ENCODE results near the gene CAPN1. TPM values are rescaled to one million over a fixed set of nuclear protein-coding genes. Genes with fewer than 3 reads are reported as not detected.

Gene CAPN1
- total and polyA plus RNA-seq, 2 experiments from 2014 or later: 133 to 202 TPM

DNA sequence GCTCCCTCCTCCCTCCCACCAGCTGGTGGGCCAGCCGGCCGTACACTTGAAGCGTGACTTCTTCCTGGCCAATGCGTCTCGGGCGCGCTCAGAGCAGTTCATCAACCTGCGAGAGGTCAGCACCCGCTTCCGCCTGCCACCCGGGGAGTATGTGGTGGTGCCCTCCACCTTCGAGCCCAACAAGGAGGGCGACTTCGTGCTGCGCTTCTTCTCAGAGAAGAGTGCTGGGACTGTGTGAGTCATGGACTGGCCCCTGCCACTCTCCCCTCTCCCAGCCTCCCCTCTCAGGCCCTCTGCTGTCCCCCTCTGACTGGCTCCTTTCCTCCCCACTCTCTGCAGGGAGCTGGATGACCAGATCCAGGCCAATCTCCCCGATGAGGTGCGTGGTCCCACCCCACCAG lies 24.7 kb downstream of the CAPN1 start:
- no peak overlapping the region for H3K4me3 ChIP-seq
- DNase-seq (ENCODE audit: low spot score): no peak
- no peaks in the 10 kb centered on the region for H3K36me3 ChIP-seq (replicated peaks; ENCODE audit: insufficient read depth, low read depth)
- no peaks in the 10 kb centered on the region for H4K20me1 ChIP-seq (ENCODE audit: insufficient read depth, poor library complexity, severe bottlenecking)
- H3K4me2 ChIP-seq: no peak overlapping the region
- peaks cover 3% of the 10 kb centered on the region for H3K4me1 ChIP-seq (ENCODE audit: insufficient read depth)
- TF ChIP-seq EZH2phosphoT487 (IDR thresholded peaks at IDR 0.05; ENCODE audit: low read depth, severe bottlenecking, unreplicated experiment) (no peak), EZH2 (IDR thresholded peaks at IDR 0.05; ENCODE audit: borderline replicate concordance) (no peak)
- TF ChIP-seq, protein P1, sequence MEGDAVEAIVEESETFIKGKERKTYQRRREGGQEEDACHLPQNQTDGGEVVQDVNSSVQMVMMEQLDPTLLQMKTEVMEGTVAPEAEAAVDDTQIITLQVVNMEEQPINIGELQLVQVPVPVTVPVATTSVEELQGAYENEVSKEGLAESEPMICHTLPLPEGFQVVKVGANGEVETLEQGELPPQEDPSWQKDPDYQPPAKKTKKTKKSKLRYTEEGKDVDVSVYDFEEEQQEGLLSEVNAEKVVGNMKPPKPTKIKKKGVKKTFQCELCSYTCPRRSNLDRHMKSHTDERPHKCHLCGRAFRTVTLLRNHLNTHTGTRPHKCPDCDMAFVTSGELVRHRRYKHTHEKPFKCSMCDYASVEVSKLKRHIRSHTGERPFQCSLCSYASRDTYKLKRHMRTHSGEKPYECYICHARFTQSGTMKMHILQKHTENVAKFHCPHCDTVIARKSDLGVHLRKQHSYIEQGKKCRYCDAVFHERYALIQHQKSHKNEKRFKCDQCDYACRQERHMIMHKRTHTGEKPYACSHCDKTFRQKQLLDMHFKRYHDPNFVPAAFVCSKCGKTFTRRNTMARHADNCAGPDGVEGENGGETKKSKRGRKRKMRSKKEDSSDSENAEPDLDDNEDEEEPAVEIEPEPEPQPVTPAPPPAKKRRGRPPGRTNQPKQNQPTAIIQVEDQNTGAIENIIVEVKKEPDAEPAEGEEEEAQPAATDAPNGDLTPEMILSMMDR (IDR thresholded peaks at IDR 0.05; ENCODE audit: poor library complexity): no peak
- H3K79me2 ChIP-seq: no peaks in the 10 kb centered on the region
- 96% methylated on average over 14 of the region's 17 CpGs for WGBS (ENCODE audit: low lambda C conversion rate, missing lambda C conversion rate)
- H3K27me3 ChIP-seq: no peaks in the 10 kb centered on the region
- no peaks in the 10 kb centered on the region for H3K9me3 ChIP-seq (ENCODE audit: low read depth)
- no peak overlapping the region for H2AFZ ChIP-seq
- no peaks in the 10 kb centered on the region for H3K9me2 ChIP-seq (replicated peaks; ENCODE audit: insufficient read depth)
- no peak overlapping the region for H3K27ac ChIP-seq

GRCh38 chr11:65206901-65207300 lies 25.2 kb downstream of the CAPN1 start:
- Histone ChIP-seq H3K4me1 (ENCODE audit: insufficient read depth) (peaks cover 3% of the 10 kb centered on the region), H3K27me3 (no peaks in the 10 kb centered on the region), H3K36me3 (replicated peaks; ENCODE audit: insufficient read depth, low read depth) (no peaks in the 10 kb centered on the region), H3K9me3 (ENCODE audit: low read depth) (no peaks in the 10 kb centered on the region), H3K79me2 (no peaks in the 10 kb centered on the region), H3K9me2 (replicated peaks; ENCODE audit: insufficient read depth) (no peaks in the 10 kb centered on the region), H2AFZ (no peak overlapping the region), H3K4me3 (no peak overlapping the region), H3K4me2 (no peak overlapping the region), H3K27ac (no peak overlapping the region), H4K20me1 (ENCODE audit: insufficient read depth, poor library complexity, severe bottlenecking) (no peaks in the 10 kb centered on the region)
- 95% methylated on average over 7 of the region's 7 CpGs for WGBS (ENCODE audit: low lambda C conversion rate, missing lambda C conversion rate)
- no peak for TF ChIP-seq EZH2 (IDR thresholded peaks at IDR 0.05; ENCODE audit: borderline replicate concordance)
- TF ChIP-seq, protein P1 (IDR thresholded peaks at IDR 0.05; ENCODE audit: poor library complexity): no peak
- TF ChIP-seq EZH2phosphoT487 (IDR thresholded peaks at IDR 0.05; ENCODE audit: low read depth, severe bottlenecking, unreplicated experiment): no peak
- no peak for DNase-seq (ENCODE audit: low spot score)

- Histone ChIP-seq H3K27me3 (no peaks in the 10 kb centered on the region), H3K4me3 (no peak overlapping the region), H3K27ac (no peak overlapping the region), H3K4me2 (no peak overlapping the region), H2AFZ (no peak overlapping the region), H3K4me1 (ENCODE audit: insufficient read depth) (peaks cover 7% of the 10 kb centered on the region), H3K9me3 (ENCODE audit: low read depth) (no peaks in the 10 kb centered on the region), H3K9me2 (replicated peaks; ENCODE audit: insufficient read depth) (no peaks in the 10 kb centered on the region), H3K36me3 (replicated peaks; ENCODE audit: insufficient read depth, low read depth) (no peaks in the 10 kb centered on the region), H4K20me1 (ENCODE audit: insufficient read depth, poor library complexity, severe bottlenecking) (no peaks in the 10 kb centered on the region), H3K79me2 (no peaks in the 10 kb centered on the region)
- 92% methylated on average over 14 of the region's 16 CpGs for WGBS (ENCODE audit: low lambda C conversion rate, missing lambda C conversion rate)
- DNase-seq (ENCODE audit: low spot score): no peak
- TF ChIP-seq EZH2phosphoT487 (IDR thresholded peaks at IDR 0.05; ENCODE audit: low read depth, severe bottlenecking, unreplicated experiment): no peak
- TF ChIP-seq, protein P1 (IDR thresholded peaks at IDR 0.05; ENCODE audit: poor library complexity): no peak
- TF ChIP-seq EZH2 (IDR thresholded peaks at IDR 0.05; ENCODE audit: borderline replicate concordance): no peak
Measured at GRCh38 chr11:65207918-65208784, 26.4 kb downstream of the CAPN1 start.
